Adrenal gland (tissue), 12 donors: Measurements from ENCODE around the gene CAMSAP2. TPM values are rescaled to one million over a fixed set of nuclear protein-coding genes. Genes with fewer than 3 reads are reported as not detected.

Source experiments
- DNase-seq, 7 donors: peaks; one replicate each; pipeline ENCODE4 v3.0.0-alpha.2; 2019 to 2020
- H3K27ac ChIP-seq, 5 donors: fragments of 200-600 bp; sonication (generic) in 4 of 5; 1 replicate in 3 of 5; 2 replicates in 2 of 5; pipeline versions ENCODE4 v1.5.1 to v1.8.0; 2016 to 2020; ENCODE audit warnings: mild to moderate bottlenecking in 1 of 5
- H3K27me3 ChIP-seq: fragments of 200-600 bp; 2 replicates; pipeline ENCODE4 v1.8.0; 2021
- H3K36me3 ChIP-seq, 2 donors: fragments of 200-600 bp; replicated peaks in 1 of 2; 1 replicate in 1 of 2; 2 replicates in 1 of 2; pipeline versions ENCODE4 v1.5.1 to v1.8.0; 2018 to 2022
- H3K4me1 ChIP-seq, 2 donors: fragments of 200-600 bp; replicated peaks in 1 of 2; 1 replicate in 1 of 2; 2 replicates in 1 of 2; pipeline versions ENCODE4 v1.5.1 to v1.8.0; 2018 to 2021
- H3K4me3 ChIP-seq, 4 donors: fragments of 200-600 bp; sonication (generic) in 3 of 4; one replicate each; pipeline ENCODE4 v1.5.1; 2016 to 2018
- H3K9me3 ChIP-seq, 3 donors: fragments of 200-600 bp; sonication (generic) in 1 of 3; replicated peaks in 1 of 3; 1 replicate in 2 of 3; 2 replicates in 1 of 3; pipeline versions ENCODE4 v1.5.1 to v1.8.0; 2016 to 2021
- POLR2A ChIP-seq, 2 donors: fragments of 450-650 bp; IDR thresholded peaks; one replicate each; pipeline ENCODE4 v1.6.1; 2017; ENCODE audit warnings: antibody characterized with exemption in 2 of 2, mild to moderate bottlenecking in 2 of 2, moderate library complexity in 1 of 2
- WGBS, 4 donors: extraction: QIAGEN DNeasy Blood & Tissue Kit in 2 of 4; methylation state at CpG; one replicate each; pipeline versions ENCODE4 v1.1.5 to v1.1.7; 2013 to 2017; 5-methylcytosine and 5-hydroxymethylcytosine counted together
- intact Hi-C, 2 donors: fragments of 100-400 bp; cut with DNase I; formaldehyde crosslinking; loops; one replicate each; pipeline versions ENCODE4 v1.14.1 to v1.15.0; 2022 to 2023
- polyA plus RNA-seq, 3 donors: library from polyadenylated mRNA; stranded (reverse); fragments of 200-250 nt in 2 of 3; fragments of 350-450 nt in 1 of 3; fragmentation: Illumina TruSeq in 1 of 3; extraction: RNeasy Lipid Tissue Mini Kit (QIAGEN cat#74804) in 1 of 3; gene quantifications; one replicate each; pipeline ENCODE4 v1.2.3, GENCODE V29; 2013 to 2014
- total RNA-seq, 9 donors: library from RNA; depleted of rRNA in 4 of 9; stranded (reverse); fragments of >200 nt in 4 of 9; fragments of 120-200 nt in 1 of 9; fragmentation: NEBNext Ultra II Directional in 1 of 9; extraction: Animal tissue kit (Norgen Biotek cat#: 25700) in 1 of 9; gene quantifications; one replicate each; pipeline versions ENCODE4 v1.1.0 to v1.2.4, GENCODE V29; 2013 to 2023
- TF ChIP-seq, protein P1 (sequence below), 6 experiments: fragments of 450-650 bp in 4 of 6; fragments of 200-600 bp in 2 of 6; sonication (generic) in 1 of 6; IDR thresholded peaks; 1 replicate in 5 of 6; 2 replicates in 1 of 6; pipeline versions ENCODE4 v1.5.1 to v1.8.0; 2016 to 2021; ENCODE audit warnings: antibody characterized with exemption in 6 of 6, mild to moderate bottlenecking in 2 of 6, moderate library complexity in 1 of 6
- donor health status: healthy with polysubstance abuse.
- donor health status: Bipolar disorder and iron deficiency.
- donor health status: DM: yes; HTN: yes; CAD: no.
- donor health status: DM: no; HTN: no; CAD: no.
- donor health status: DM: no; HTN: no; CAD: no.
- donor health status: DM: yes; HTN: yes; CAD: no.

Gene CAMSAP2
- total and polyA plus RNA-seq, 12 donors = 22.3 to 62.6 (median 33.0) TPM

DNA sequence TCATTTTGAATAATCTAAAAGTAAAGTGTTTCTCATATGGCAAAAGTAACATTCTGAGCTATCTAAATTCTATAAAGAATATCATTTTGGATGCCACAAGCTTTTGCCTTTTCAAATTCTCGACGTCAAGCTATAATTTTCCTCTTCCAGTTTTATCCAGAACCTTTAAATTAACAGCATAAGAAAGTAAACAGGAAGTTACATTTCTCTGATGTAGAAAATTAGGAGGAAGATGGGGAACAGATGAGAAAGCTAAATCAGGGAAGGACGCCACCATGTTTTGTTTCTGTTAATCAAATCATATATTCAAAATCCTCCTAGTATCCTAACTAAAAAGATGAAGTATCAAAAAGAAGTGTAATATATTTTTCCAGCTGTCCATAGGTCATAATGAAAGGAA is 8.8 kb upstream of the CAMSAP2 start:
- no peak for TF ChIP-seq POLR2A (IDR thresholded peaks at IDR 0.05)
- TF ChIP-seq, protein P1, sequence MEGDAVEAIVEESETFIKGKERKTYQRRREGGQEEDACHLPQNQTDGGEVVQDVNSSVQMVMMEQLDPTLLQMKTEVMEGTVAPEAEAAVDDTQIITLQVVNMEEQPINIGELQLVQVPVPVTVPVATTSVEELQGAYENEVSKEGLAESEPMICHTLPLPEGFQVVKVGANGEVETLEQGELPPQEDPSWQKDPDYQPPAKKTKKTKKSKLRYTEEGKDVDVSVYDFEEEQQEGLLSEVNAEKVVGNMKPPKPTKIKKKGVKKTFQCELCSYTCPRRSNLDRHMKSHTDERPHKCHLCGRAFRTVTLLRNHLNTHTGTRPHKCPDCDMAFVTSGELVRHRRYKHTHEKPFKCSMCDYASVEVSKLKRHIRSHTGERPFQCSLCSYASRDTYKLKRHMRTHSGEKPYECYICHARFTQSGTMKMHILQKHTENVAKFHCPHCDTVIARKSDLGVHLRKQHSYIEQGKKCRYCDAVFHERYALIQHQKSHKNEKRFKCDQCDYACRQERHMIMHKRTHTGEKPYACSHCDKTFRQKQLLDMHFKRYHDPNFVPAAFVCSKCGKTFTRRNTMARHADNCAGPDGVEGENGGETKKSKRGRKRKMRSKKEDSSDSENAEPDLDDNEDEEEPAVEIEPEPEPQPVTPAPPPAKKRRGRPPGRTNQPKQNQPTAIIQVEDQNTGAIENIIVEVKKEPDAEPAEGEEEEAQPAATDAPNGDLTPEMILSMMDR (IDR thresholded peaks at IDR 0.05) = no peak
- no peak overlapping the region for H3K27ac ChIP-seq
- 49 to 62% (median 56%) methylated on average over 3 of the region's 3 CpGs for WGBS, 4 donors
- no peak for DNase-seq
- no peaks in the 10 kb centered on the region for H3K4me1 ChIP-seq
- H3K4me3 ChIP-seq = no peak overlapping the region
- no peaks in the 10 kb centered on the region for H3K27me3 ChIP-seq
- no peaks in the 10 kb centered on the region for H3K36me3 ChIP-seq
- H3K9me3 ChIP-seq = no peaks in the 10 kb centered on the region
- intact Hi-C loops = loop anchor here in 1 of 2 donors (10.0 kb wide), 1 partner anchor 105 kb away; the partner anchor contains the start of gene KIF14

DNA sequence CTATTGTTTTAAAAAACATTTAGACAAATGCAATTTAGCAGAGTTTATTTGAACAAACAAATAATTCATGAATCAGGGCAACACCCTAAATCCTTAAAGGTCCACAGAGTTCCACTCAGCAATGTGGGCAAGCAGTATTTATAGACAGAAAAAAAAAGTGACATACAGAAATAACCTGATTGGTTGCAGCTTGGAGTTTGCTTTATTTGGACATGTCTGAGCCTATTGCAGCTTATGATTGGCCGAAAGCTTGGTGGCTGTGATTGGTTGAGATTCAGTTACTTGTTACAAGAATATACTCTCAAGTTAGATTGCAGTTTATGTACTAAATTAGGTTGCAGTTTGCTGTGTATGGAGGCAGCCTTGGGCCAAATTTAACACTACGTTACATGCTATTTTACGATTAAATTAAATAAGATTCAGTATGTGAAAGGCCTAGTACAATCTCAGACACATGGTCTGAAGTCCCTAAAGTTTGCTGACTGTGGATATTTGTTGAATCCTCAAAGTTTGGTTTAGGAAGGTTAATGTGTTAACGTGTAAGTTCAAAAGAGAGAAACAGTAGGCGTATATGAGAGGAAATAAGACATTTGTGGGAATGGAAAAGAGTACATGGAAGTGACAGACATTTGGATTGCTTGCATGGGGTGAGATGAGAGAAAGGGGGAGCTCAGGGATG is 6.9 kb upstream of the CAMSAP2 start:
- Histone ChIP-seq H3K4me1 (no peaks in the 10 kb centered on the region), H3K27me3 (no peaks in the 10 kb centered on the region), H3K36me3 (no peaks in the 10 kb centered on the region), H3K9me3 (no peaks in the 10 kb centered on the region), H3K4me3 (no peak overlapping the region), H3K27ac (no peak overlapping the region)
- TF ChIP-seq POLR2A (IDR thresholded peaks at IDR 0.05) = no peak
- TF ChIP-seq, protein P1 (IDR thresholded peaks at IDR 0.05) = no peak
- no peak for DNase-seq
- intact Hi-C loops = loop anchor here in 1 of 2 donors (10.0 kb wide), 1 partner anchor 107 kb away; the partner anchor contains the start of gene KIF14
- 87 to 96% (median 92%) methylated on average over 5 of the region's 5 CpGs for WGBS, 4 donors

- Histone ChIP-seq H3K9me3 (no peaks in the 10 kb centered on the region), H3K27ac (no peak overlapping the region), H3K27me3 (no peaks in the 10 kb centered on the region), H3K36me3 (no peaks in the 10 kb centered on the region), H3K4me3 (no peak overlapping the region), H3K4me1 (no peaks in the 10 kb centered on the region)
- TF ChIP-seq, protein P1 (IDR thresholded peaks at IDR 0.05) = no peak
- TF ChIP-seq POLR2A (IDR thresholded peaks at IDR 0.05) = no peak
- no peak for DNase-seq
- WGBS, 4 donors = 68 to 76% (median 73%) methylated on average over 7 of the region's 7 CpGs
- intact Hi-C loops = loop anchor here in 1 of 2 donors (10.0 kb wide), 1 partner anchor 108 kb away; the partner anchor contains the start of gene KIF14
Observed at GRCh38 chr1:200732438-200732837, 6.3 kb upstream of the CAMSAP2 start.

- Histone ChIP-seq H3K27ac (no peak overlapping the region), H3K4me3 (no peak overlapping the region), H3K27me3 (no peaks in the 10 kb centered on the region), H3K4me1 (peaks cover 3 to 7% of the 10 kb centered on the region in 2 donors), H3K9me3 (no peaks in the 10 kb centered on the region), H3K36me3 (no peaks in the 10 kb centered on the region)
- 83 to 89% (median 84%) methylated on average over 6 of the region's 6 CpGs for WGBS, 4 donors
- TF ChIP-seq, protein P1 (IDR thresholded peaks at IDR 0.05) = no peak
- TF ChIP-seq POLR2A (IDR thresholded peaks at IDR 0.05) = no peak
- DNase-seq = no peak
- intact Hi-C loops = loop anchor here in 1 of 2 donors (10.0 kb wide), 1 partner anchor 109 kb away; the partner anchor contains the start of gene KIF14
Observed at GRCh38 chr1:200733907-200734306, 4.8 kb upstream of the CAMSAP2 start.
